SK-N-MC (cell line): Measurements from ENCODE around the gene STK40.
A peak's percentile ranks its signal among the peaks of the same experiment; 100 is the strongest.

Source experiments
- DNase-seq: peaks from one replicate; pipeline ENCODE4 v3.0.0-alpha.2; 2011; ENCODE audit warnings: low read depth, low spot score
- H3K27ac ChIP-seq: fragments of 200-600 bp; sonication (generic); 2 replicates; pipeline ENCODE4 v1.5.1; 2016; ENCODE audit warnings: mixed run types
- H3K36me3 ChIP-seq: fragments of 200-600 bp; sonication (generic); 2 replicates; pipeline ENCODE4 v1.6.1; 2017; ENCODE audit warnings: antibody characterized with exemption, low read length, mixed read lengths; ENCODE audit not compliant: insufficient read depth
- H3K4me3 ChIP-seq: fragments of 200-600 bp; sonication (generic); 2 replicates; pipeline ENCODE4 v1.5.1; 2016
- H3K9ac ChIP-seq: fragments of 200-600 bp; sonication (generic); 2 replicates; pipeline ENCODE4 v1.8.0; 2017; ENCODE audit warnings: mixed run types, mixed read lengths; ENCODE audit not compliant: insufficient read length
- H3K9me3 ChIP-seq: fragments of 200-600 bp; sonication (generic); 2 replicates; pipeline ENCODE4 v1.6.1; 2017; ENCODE audit warnings: low read depth, mild to moderate bottlenecking, antibody characterized with exemption, low read length, moderate library complexity, mixed read lengths
- EZH2 ChIP-seq: fragments of 200-600 bp; sonication (generic); IDR thresholded peaks from one replicate; pipeline ENCODE4 v1.6.1; 2017; ENCODE audit warnings: antibody characterized with exemption
- FOXP2 ChIP-seq: optimal IDR thresholded peaks from 2 replicates; pipeline ENCODE3; 2011; ENCODE audit warnings: mild to moderate bottlenecking, moderate library complexity; ENCODE audit not compliant: insufficient read depth; ENCODE audit errors: extremely low read length, control extremely low read depth
- POLR2AphosphoS5 ChIP-seq: IDR thresholded peaks from 2 replicates; pipeline ENCODE4 v1.6.1; 2012; ENCODE audit warnings: mild to moderate bottlenecking, low read depth, low read length, borderline replicate concordance

STK40 gene

GRCh38 chr1:36392836-36393235 lies 7.1 kb upstream of the STK40 start:
- Histone ChIP-seq H3K36me3 (peaks cover 38% of the 10 kb centered on the region), H3K9ac (no peak overlapping the region), H3K4me3 (no peak overlapping the region), H3K9me3 (no peaks in the 10 kb centered on the region), H3K27ac (no peak overlapping the region)
- TF ChIP-seq EZH2 (no peak), FOXP2 (no peak), POLR2AphosphoS5 (no peak)
- DNase-seq = no peak

- no peak for TF ChIP-seq EZH2
- TF ChIP-seq FOXP2 = no peak
- no peak for TF ChIP-seq POLR2AphosphoS5
- no peak for DNase-seq
- H3K9ac ChIP-seq = no peak overlapping the region
- H3K27ac ChIP-seq = no peak overlapping the region
- H3K36me3 ChIP-seq = peaks cover 38% of the 10 kb centered on the region
- H3K4me3 ChIP-seq = no peak overlapping the region
- H3K9me3 ChIP-seq = no peaks in the 10 kb centered on the region
These were observed 5.5 kb upstream of the STK40 start for GRCh38 chr1:36391271-36391670.

DNA sequence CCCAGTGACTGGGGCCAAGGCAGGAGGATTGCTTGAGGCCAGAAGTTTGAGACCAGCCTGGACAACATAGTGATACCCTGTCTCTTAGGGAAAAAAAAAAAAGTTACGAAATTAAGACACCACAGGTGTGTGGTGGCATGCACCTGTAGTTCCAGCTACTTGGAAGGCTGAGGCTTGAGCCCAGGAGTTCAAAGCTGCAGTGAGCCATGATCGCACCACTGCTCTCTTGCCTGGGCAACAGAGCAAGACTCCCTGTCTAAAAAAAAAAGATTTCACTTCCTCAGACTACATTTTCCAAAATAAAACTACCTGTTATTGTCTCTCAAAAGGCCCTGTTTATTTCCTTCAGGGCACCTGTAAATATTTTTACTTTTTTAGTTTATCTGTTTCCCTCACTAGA lies 4.7 kb upstream of the STK40 start:
- Histone ChIP-seq H3K9me3 (no peaks in the 10 kb centered on the region), H3K36me3 (peaks cover 38% of the 10 kb centered on the region), H3K4me3 (no peak overlapping the region), H3K9ac (no peak overlapping the region), H3K27ac (no peak overlapping the region)
- no peak for DNase-seq
- no peak for TF ChIP-seq EZH2
- TF ChIP-seq POLR2AphosphoS5 = no peak
- no peak for TF ChIP-seq FOXP2

DNA sequence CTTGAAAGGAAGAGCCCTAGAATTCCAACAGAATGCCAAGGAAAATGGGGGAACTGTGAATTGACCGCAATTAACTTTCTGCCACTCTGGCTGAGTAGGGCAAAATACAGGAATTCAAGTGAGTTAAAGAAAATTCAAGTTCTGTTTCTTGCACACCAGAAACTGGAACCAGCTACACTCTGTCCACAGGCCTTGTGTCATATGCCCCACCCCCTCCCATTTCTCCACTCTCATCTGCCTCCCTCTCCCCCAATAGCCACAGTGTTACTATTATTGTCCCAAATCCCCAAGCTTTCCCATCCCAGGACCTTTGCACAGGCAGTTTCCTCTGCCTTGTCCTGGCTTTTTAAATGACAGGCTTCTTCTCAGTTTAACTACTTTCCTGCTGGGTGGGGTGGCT lies 4.3 kb upstream of the STK40 start:
- H3K9me3 ChIP-seq = no peaks in the 10 kb centered on the region
- no peak overlapping the region for H3K4me3 ChIP-seq
- peaks cover 38% of the 10 kb centered on the region for H3K36me3 ChIP-seq
- H3K9ac ChIP-seq = no peak overlapping the region
- peak overlapping the region; percentile 75; the same call in 1 of the 2 replicates for H3K27ac ChIP-seq
- no peak for TF ChIP-seq EZH2
- TF ChIP-seq FOXP2 = no peak
- TF ChIP-seq POLR2AphosphoS5 = no peak
- DNase-seq = no peak

DNA sequence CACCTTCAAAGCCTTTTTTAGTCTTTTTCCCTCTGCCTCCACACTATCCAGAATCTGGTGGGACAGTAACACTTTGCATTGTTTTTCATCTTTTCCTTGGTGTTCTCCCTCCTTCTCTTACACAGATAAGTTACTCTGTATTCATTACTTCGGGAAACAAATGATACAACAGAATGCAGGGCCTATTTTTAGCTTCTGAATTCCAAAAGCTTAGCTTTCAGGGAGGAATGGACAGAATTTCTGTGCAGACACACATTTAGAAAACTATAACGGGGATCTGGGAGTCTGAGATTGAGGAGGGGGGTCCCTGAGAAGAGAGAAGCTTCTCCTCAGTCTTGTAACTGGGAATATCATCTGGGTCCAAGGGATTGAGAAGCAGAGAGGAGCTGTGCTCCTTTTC lies 3.5 kb upstream of the STK40 start:
- TF ChIP-seq EZH2 (no peak), FOXP2 (no peak), POLR2AphosphoS5 (no peak)
- Histone ChIP-seq H3K4me3 (no peak overlapping the region), H3K36me3 (peaks cover 37% of the 10 kb centered on the region), H3K27ac (peak overlapping the region; percentile 75), H3K9ac (no peak overlapping the region), H3K9me3 (no peaks in the 10 kb centered on the region)
- no peak for DNase-seq

- Histone ChIP-seq H3K4me3 (peak overlapping the region; percentile 99), H3K27ac (peak overlapping the region; percentile 100), H3K9me3 (no peaks in the 10 kb centered on the region), H3K9ac (peak overlapping the region; percentile 100), H3K36me3 (peaks cover 20% of the 10 kb centered on the region; the same call in 1 of the 2 replicates)
- peak; percentile 42; the same call in 1 of the 2 replicates for TF ChIP-seq POLR2AphosphoS5
- TF ChIP-seq EZH2 = no peak
- DNase-seq = no peak
These were observed 1.6 kb upstream of the STK40 start for GRCh38 chr1:36387141-36387949.

- Histone ChIP-seq H3K9me3 (no peaks in the 10 kb centered on the region), H3K27ac (peak overlapping the region; percentile 100), H3K4me3 (peak overlapping the region; percentile 99), H3K9ac (peak overlapping the region; percentile 100), H3K36me3 (peaks cover 14% of the 10 kb centered on the region; the same call in 1 of the 2 replicates)
- peak; percentile 97 for DNase-seq
- peak; percentile 90 for TF ChIP-seq POLR2AphosphoS5
- TF ChIP-seq FOXP2 = no peak
These were observed 779 bp upstream of the STK40 start for GRCh38 chr1:36386265-36387140.
